ENCODE results near the gene BRCA2.

BRCA2 gene

GRCh38 chr13:32300406-32300805 lies 14.9 kb upstream of the BRCA2 start:
- Histone ChIP-seq H3K9me3 (ENCODE audit: insufficient read depth, low read depth, low read length) (no peaks in the 10 kb centered on the region), H3K4me2 (ENCODE audit: low read depth, low read length, poor library complexity, severe bottlenecking) (no peak overlapping the region), H3K4me1 (ENCODE audit: insufficient read depth, low read length, poor library complexity, severe bottlenecking) (peaks cover 4% of the 10 kb centered on the region), H3K9me2 (replicated peaks; ENCODE audit: low read depth, low read length) (no peaks in the 10 kb centered on the region), H3K79me2 (ENCODE audit: insufficient read depth, low read length) (no peaks in the 10 kb centered on the region), H3K27me3 (ENCODE audit: insufficient read depth, low read length, poor library complexity, severe bottlenecking) (peaks cover 57% of the 10 kb centered on the region), H3K36me3 (ENCODE audit: insufficient read depth, low read length) (no peaks in the 10 kb centered on the region), H2AFZ (ENCODE audit: low read length) (no peak overlapping the region), H3K4me3 (ENCODE audit: low read length, poor library complexity, severe bottlenecking) (no peak overlapping the region), H3K9ac (ENCODE audit: low read depth, low read length, poor library complexity, severe bottlenecking) (no peak overlapping the region), H3F3A (ENCODE audit: low read depth) (no peaks in the 10 kb centered on the region), H4K20me1 (ENCODE audit: insufficient read depth, low read length, poor library complexity, severe bottlenecking) (no peaks in the 10 kb centered on the region)
- TF ChIP-seq, protein P1, sequence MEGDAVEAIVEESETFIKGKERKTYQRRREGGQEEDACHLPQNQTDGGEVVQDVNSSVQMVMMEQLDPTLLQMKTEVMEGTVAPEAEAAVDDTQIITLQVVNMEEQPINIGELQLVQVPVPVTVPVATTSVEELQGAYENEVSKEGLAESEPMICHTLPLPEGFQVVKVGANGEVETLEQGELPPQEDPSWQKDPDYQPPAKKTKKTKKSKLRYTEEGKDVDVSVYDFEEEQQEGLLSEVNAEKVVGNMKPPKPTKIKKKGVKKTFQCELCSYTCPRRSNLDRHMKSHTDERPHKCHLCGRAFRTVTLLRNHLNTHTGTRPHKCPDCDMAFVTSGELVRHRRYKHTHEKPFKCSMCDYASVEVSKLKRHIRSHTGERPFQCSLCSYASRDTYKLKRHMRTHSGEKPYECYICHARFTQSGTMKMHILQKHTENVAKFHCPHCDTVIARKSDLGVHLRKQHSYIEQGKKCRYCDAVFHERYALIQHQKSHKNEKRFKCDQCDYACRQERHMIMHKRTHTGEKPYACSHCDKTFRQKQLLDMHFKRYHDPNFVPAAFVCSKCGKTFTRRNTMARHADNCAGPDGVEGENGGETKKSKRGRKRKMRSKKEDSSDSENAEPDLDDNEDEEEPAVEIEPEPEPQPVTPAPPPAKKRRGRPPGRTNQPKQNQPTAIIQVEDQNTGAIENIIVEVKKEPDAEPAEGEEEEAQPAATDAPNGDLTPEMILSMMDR (conservative IDR thresholded peaks at IDR 0.05; ENCODE audit: low read length): no peak
- no peak for TF ChIP-seq EZH2phosphoT487 (IDR thresholded peaks at IDR 0.05; ENCODE audit: borderline replicate concordance)

DNA sequence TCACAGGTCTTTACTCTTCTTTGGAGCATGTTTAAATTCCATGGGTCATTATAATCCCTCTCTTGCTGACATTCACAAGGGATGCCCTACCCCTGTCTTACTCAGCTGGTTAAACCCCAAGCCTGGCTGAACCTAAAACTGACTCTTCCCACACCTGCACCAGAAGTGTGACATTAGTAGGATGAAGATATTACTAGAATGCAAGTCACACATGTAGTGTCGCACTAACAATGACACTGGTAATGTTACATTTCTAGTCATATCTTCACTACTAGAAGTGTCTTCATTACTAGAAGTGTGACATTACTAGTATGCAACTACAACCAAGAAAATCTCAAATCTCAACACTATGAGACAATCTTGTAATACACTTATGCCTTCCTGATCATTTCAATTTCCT lies 14.4 kb upstream of the BRCA2 start:
- TF ChIP-seq, protein P1 (conservative IDR thresholded peaks at IDR 0.05; ENCODE audit: low read length): no peak
- no peak for TF ChIP-seq EZH2phosphoT487 (IDR thresholded peaks at IDR 0.05; ENCODE audit: borderline replicate concordance)
- Histone ChIP-seq H3F3A (ENCODE audit: low read depth) (no peaks in the 10 kb centered on the region), H3K79me2 (ENCODE audit: insufficient read depth, low read length) (no peaks in the 10 kb centered on the region), H3K4me1 (ENCODE audit: insufficient read depth, low read length, poor library complexity, severe bottlenecking) (peaks cover 4% of the 10 kb centered on the region), H3K36me3 (ENCODE audit: insufficient read depth, low read length) (no peaks in the 10 kb centered on the region), H4K20me1 (ENCODE audit: insufficient read depth, low read length, poor library complexity, severe bottlenecking) (no peaks in the 10 kb centered on the region), H3K4me3 (ENCODE audit: low read length, poor library complexity, severe bottlenecking) (no peak overlapping the region), H3K9me2 (replicated peaks; ENCODE audit: low read depth, low read length) (no peaks in the 10 kb centered on the region), H3K9ac (ENCODE audit: low read depth, low read length, poor library complexity, severe bottlenecking) (no peak overlapping the region), H2AFZ (ENCODE audit: low read length) (no peak overlapping the region), H3K4me2 (ENCODE audit: low read depth, low read length, poor library complexity, severe bottlenecking) (no peak overlapping the region), H3K27me3 (ENCODE audit: insufficient read depth, low read length, poor library complexity, severe bottlenecking) (peaks cover 52% of the 10 kb centered on the region), H3K9me3 (ENCODE audit: insufficient read depth, low read depth, low read length) (no peaks in the 10 kb centered on the region)

DNA sequence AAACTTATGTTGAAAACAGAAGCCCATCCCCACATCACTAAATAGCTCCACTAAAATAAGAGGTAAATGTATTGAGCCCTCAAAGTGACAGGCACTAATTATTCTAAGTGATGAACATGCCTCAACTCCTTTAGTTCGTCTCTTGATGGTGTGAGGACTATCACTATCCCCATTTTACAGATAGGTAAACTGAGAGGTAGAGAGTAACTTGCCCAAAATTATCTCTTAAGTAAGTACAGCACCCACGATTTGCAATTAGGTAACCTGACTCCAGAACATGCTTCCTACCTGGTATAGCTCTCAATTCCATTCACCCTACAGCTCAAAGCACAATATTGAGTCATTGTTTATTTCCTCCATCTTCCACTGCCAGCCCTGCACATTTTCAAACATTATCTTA lies 12.8 kb upstream of the BRCA2 start:
- no peak overlapping the region for H3K4me3 ChIP-seq (ENCODE audit: low read length, poor library complexity, severe bottlenecking)
- no peaks in the 10 kb centered on the region for H3K36me3 ChIP-seq (ENCODE audit: insufficient read depth, low read length)
- no peaks in the 10 kb centered on the region for H4K20me1 ChIP-seq (ENCODE audit: insufficient read depth, low read length, poor library complexity, severe bottlenecking)
- H3K27me3 ChIP-seq (ENCODE audit: insufficient read depth, low read length, poor library complexity, severe bottlenecking): peaks cover 45% of the 10 kb centered on the region
- TF ChIP-seq EZH2phosphoT487 (IDR thresholded peaks at IDR 0.05; ENCODE audit: borderline replicate concordance): no peak
- TF ChIP-seq, protein P1 (conservative IDR thresholded peaks at IDR 0.05; ENCODE audit: low read length): no peak
- H3K9ac ChIP-seq (ENCODE audit: low read depth, low read length, poor library complexity, severe bottlenecking): no peak overlapping the region
- H2AFZ ChIP-seq (ENCODE audit: low read length): no peak overlapping the region
- H3K4me1 ChIP-seq (ENCODE audit: insufficient read depth, low read length, poor library complexity, severe bottlenecking): peaks cover 2% of the 10 kb centered on the region
- no peaks in the 10 kb centered on the region for H3K9me2 ChIP-seq (replicated peaks; ENCODE audit: low read depth, low read length)
- no peak overlapping the region for H3K4me2 ChIP-seq (ENCODE audit: low read depth, low read length, poor library complexity, severe bottlenecking)
- H3K9me3 ChIP-seq (ENCODE audit: insufficient read depth, low read depth, low read length): no peaks in the 10 kb centered on the region
- no peaks in the 10 kb centered on the region for H3F3A ChIP-seq (ENCODE audit: low read depth)
- H3K79me2 ChIP-seq (ENCODE audit: insufficient read depth, low read length): no peaks in the 10 kb centered on the region
